ENCODE results near the gene GABRB2.

Gene GABRB2

GRCh38 chr5:161420521-161420920 lies 126.0 kb downstream of the GABRB2 start:
- no peaks in the 10 kb centered on the region for H3K36me3 ChIP-seq (ENCODE audit: control insufficient read depth, insufficient read depth, low read length)
- H3K27me3 ChIP-seq (replicated peaks; ENCODE audit: control insufficient read depth, insufficient read depth, low read length, poor library complexity, severe bottlenecking): no peaks in the 10 kb centered on the region
- no peaks in the 10 kb centered on the region for H3K9me3 ChIP-seq (ENCODE audit: control insufficient read depth, low read length)
- H3K4me3 ChIP-seq (ENCODE audit: insufficient read depth, low read depth, low read length, poor library complexity, severe bottlenecking): no peak overlapping the region
- no peak for DNase-seq
- H3K27ac ChIP-seq (ENCODE audit: insufficient read depth, low read length, poor library complexity, severe bottlenecking): no peak overlapping the region
- no peaks in the 10 kb centered on the region for H3K4me1 ChIP-seq (ENCODE audit: control insufficient read depth, insufficient read depth, low read length, poor library complexity, severe bottlenecking)

- Histone ChIP-seq H3K27me3 (replicated peaks; ENCODE audit: control insufficient read depth, insufficient read depth, low read length, poor library complexity, severe bottlenecking) (no peaks in the 10 kb centered on the region), H3K4me1 (ENCODE audit: control insufficient read depth, insufficient read depth, low read length, poor library complexity, severe bottlenecking) (no peaks in the 10 kb centered on the region), H3K27ac (ENCODE audit: insufficient read depth, low read length, poor library complexity, severe bottlenecking) (no peak overlapping the region), H3K9me3 (ENCODE audit: control insufficient read depth, low read length) (no peaks in the 10 kb centered on the region), H3K36me3 (ENCODE audit: control insufficient read depth, insufficient read depth, low read length) (no peaks in the 10 kb centered on the region), H3K4me3 (ENCODE audit: insufficient read depth, low read depth, low read length, poor library complexity, severe bottlenecking) (no peak overlapping the region)
- DNase-seq: no peak
Observed at GRCh38 chr5:161414896-161415295, 131.6 kb downstream of the GABRB2 start.

- Histone ChIP-seq H3K27ac (ENCODE audit: insufficient read depth, low read length, poor library complexity, severe bottlenecking) (no peak overlapping the region), H3K9me3 (ENCODE audit: control insufficient read depth, low read length) (no peaks in the 10 kb centered on the region), H3K36me3 (ENCODE audit: control insufficient read depth, insufficient read depth, low read length) (no peaks in the 10 kb centered on the region), H3K4me1 (ENCODE audit: control insufficient read depth, insufficient read depth, low read length, poor library complexity, severe bottlenecking) (no peaks in the 10 kb centered on the region), H3K4me3 (ENCODE audit: insufficient read depth, low read depth, low read length, poor library complexity, severe bottlenecking) (no peak overlapping the region), H3K27me3 (replicated peaks; ENCODE audit: control insufficient read depth, insufficient read depth, low read length, poor library complexity, severe bottlenecking) (no peaks in the 10 kb centered on the region)
- no peak for DNase-seq
Observed at GRCh38 chr5:161414037-161414436, 132.5 kb downstream of the GABRB2 start.

- DNase-seq: no peak
- no peaks in the 10 kb centered on the region for H3K9me3 ChIP-seq (ENCODE audit: control insufficient read depth, low read length)
- H3K27ac ChIP-seq (ENCODE audit: insufficient read depth, low read length, poor library complexity, severe bottlenecking): no peak overlapping the region
- no peak overlapping the region for H3K4me3 ChIP-seq (ENCODE audit: insufficient read depth, low read depth, low read length, poor library complexity, severe bottlenecking)
- no peaks in the 10 kb centered on the region for H3K36me3 ChIP-seq (ENCODE audit: control insufficient read depth, insufficient read depth, low read length)
- no peaks in the 10 kb centered on the region for H3K27me3 ChIP-seq (replicated peaks; ENCODE audit: control insufficient read depth, insufficient read depth, low read length, poor library complexity, severe bottlenecking)
- H3K4me1 ChIP-seq (ENCODE audit: control insufficient read depth, insufficient read depth, low read length, poor library complexity, severe bottlenecking): no peaks in the 10 kb centered on the region
Observed at GRCh38 chr5:161412792-161413191, 133.7 kb downstream of the GABRB2 start.

- H3K4me3 ChIP-seq (ENCODE audit: insufficient read depth, low read depth, low read length, poor library complexity, severe bottlenecking): no peak overlapping the region
- no peaks in the 10 kb centered on the region for H3K4me1 ChIP-seq (ENCODE audit: control insufficient read depth, insufficient read depth, low read length, poor library complexity, severe bottlenecking)
- H3K36me3 ChIP-seq (ENCODE audit: control insufficient read depth, insufficient read depth, low read length): no peaks in the 10 kb centered on the region
- no peaks in the 10 kb centered on the region for H3K27me3 ChIP-seq (replicated peaks; ENCODE audit: control insufficient read depth, insufficient read depth, low read length, poor library complexity, severe bottlenecking)
- H3K27ac ChIP-seq (ENCODE audit: insufficient read depth, low read length, poor library complexity, severe bottlenecking): no peak overlapping the region
- no peaks in the 10 kb centered on the region for H3K9me3 ChIP-seq (ENCODE audit: control insufficient read depth, low read length)
- DNase-seq: no peak
Observed at GRCh38 chr5:161411156-161411555, 135.4 kb downstream of the GABRB2 start.

- no peaks in the 10 kb centered on the region for H3K27me3 ChIP-seq (replicated peaks; ENCODE audit: control insufficient read depth, insufficient read depth, low read length, poor library complexity, severe bottlenecking)
- H3K36me3 ChIP-seq (ENCODE audit: control insufficient read depth, insufficient read depth, low read length): no peaks in the 10 kb centered on the region
- no peak overlapping the region for H3K4me3 ChIP-seq (ENCODE audit: insufficient read depth, low read depth, low read length, poor library complexity, severe bottlenecking)
- no peaks in the 10 kb centered on the region for H3K9me3 ChIP-seq (ENCODE audit: control insufficient read depth, low read length)
- no peaks in the 10 kb centered on the region for H3K4me1 ChIP-seq (ENCODE audit: control insufficient read depth, insufficient read depth, low read length, poor library complexity, severe bottlenecking)
- H3K27ac ChIP-seq (ENCODE audit: insufficient read depth, low read length, poor library complexity, severe bottlenecking): no peak overlapping the region
- DNase-seq: no peak
Observed at GRCh38 chr5:161410640-161411039, 135.9 kb downstream of the GABRB2 start.

GRCh38 chr5:161409471-161409870 lies 137.1 kb downstream of the GABRB2 start:
- Histone ChIP-seq H3K9me3 (ENCODE audit: control insufficient read depth, low read length) (no peaks in the 10 kb centered on the region), H3K4me1 (ENCODE audit: control insufficient read depth, insufficient read depth, low read length, poor library complexity, severe bottlenecking) (no peaks in the 10 kb centered on the region), H3K4me3 (ENCODE audit: insufficient read depth, low read depth, low read length, poor library complexity, severe bottlenecking) (no peak overlapping the region), H3K27me3 (replicated peaks; ENCODE audit: control insufficient read depth, insufficient read depth, low read length, poor library complexity, severe bottlenecking) (no peaks in the 10 kb centered on the region), H3K27ac (ENCODE audit: insufficient read depth, low read length, poor library complexity, severe bottlenecking) (no peak overlapping the region), H3K36me3 (ENCODE audit: control insufficient read depth, insufficient read depth, low read length) (no peaks in the 10 kb centered on the region)
- no peak for DNase-seq

- H3K9me3 ChIP-seq (ENCODE audit: control insufficient read depth, low read length): no peaks in the 10 kb centered on the region
- no peaks in the 10 kb centered on the region for H3K4me1 ChIP-seq (ENCODE audit: control insufficient read depth, insufficient read depth, low read length, poor library complexity, severe bottlenecking)
- no peaks in the 10 kb centered on the region for H3K27me3 ChIP-seq (replicated peaks; ENCODE audit: control insufficient read depth, insufficient read depth, low read length, poor library complexity, severe bottlenecking)
- no peak overlapping the region for H3K27ac ChIP-seq (ENCODE audit: insufficient read depth, low read length, poor library complexity, severe bottlenecking)
- H3K4me3 ChIP-seq (ENCODE audit: insufficient read depth, low read depth, low read length, poor library complexity, severe bottlenecking): no peak overlapping the region
- H3K36me3 ChIP-seq (ENCODE audit: control insufficient read depth, insufficient read depth, low read length): no peaks in the 10 kb centered on the region
- DNase-seq: no peak
Observed at GRCh38 chr5:161406880-161407279, 139.6 kb downstream of the GABRB2 start.

GRCh38 chr5:161403996-161404395 lies 142.5 kb downstream of the GABRB2 start:
- DNase-seq: no peak
- H3K27me3 ChIP-seq (replicated peaks; ENCODE audit: control insufficient read depth, insufficient read depth, low read length, poor library complexity, severe bottlenecking): no peaks in the 10 kb centered on the region

GRCh38 chr5:161403121-161403520 lies 143.4 kb downstream of the GABRB2 start:
- Histone ChIP-seq H3K27me3 (replicated peaks; ENCODE audit: control insufficient read depth, insufficient read depth, low read length, poor library complexity, severe bottlenecking) (no peaks in the 10 kb centered on the region), H3K4me1 (ENCODE audit: control insufficient read depth, insufficient read depth, low read length, poor library complexity, severe bottlenecking) (no peaks in the 10 kb centered on the region), H3K9me3 (ENCODE audit: control insufficient read depth, low read length) (no peaks in the 10 kb centered on the region), H3K36me3 (ENCODE audit: control insufficient read depth, insufficient read depth, low read length) (no peaks in the 10 kb centered on the region), H3K4me3 (ENCODE audit: insufficient read depth, low read depth, low read length, poor library complexity, severe bottlenecking) (no peak overlapping the region), H3K27ac (ENCODE audit: insufficient read depth, low read length, poor library complexity, severe bottlenecking) (no peak overlapping the region)
- DNase-seq: no peak

More at GRCh38 chr5:161403996-161404395, 142.5 kb downstream of the GABRB2 start:
- Histone ChIP-seq H3K4me3 (ENCODE audit: insufficient read depth, low read depth, low read length, poor library complexity, severe bottlenecking) (no peak overlapping the region), H3K4me1 (ENCODE audit: control insufficient read depth, insufficient read depth, low read length, poor library complexity, severe bottlenecking) (no peaks in the 10 kb centered on the region), H3K9me3 (ENCODE audit: control insufficient read depth, low read length) (no peaks in the 10 kb centered on the region), H3K27ac (ENCODE audit: insufficient read depth, low read length, poor library complexity, severe bottlenecking) (no peak overlapping the region), H3K36me3 (ENCODE audit: control insufficient read depth, insufficient read depth, low read length) (no peaks in the 10 kb centered on the region)

- no peak overlapping the region for H3K4me3 ChIP-seq (ENCODE audit: insufficient read depth, low read depth, low read length, poor library complexity, severe bottlenecking)
- no peaks in the 10 kb centered on the region for H3K36me3 ChIP-seq (ENCODE audit: control insufficient read depth, insufficient read depth, low read length)
- H3K27ac ChIP-seq (ENCODE audit: insufficient read depth, low read length, poor library complexity, severe bottlenecking): no peak overlapping the region
- H3K27me3 ChIP-seq (replicated peaks; ENCODE audit: control insufficient read depth, insufficient read depth, low read length, poor library complexity, severe bottlenecking): no peaks in the 10 kb centered on the region
- H3K9me3 ChIP-seq (ENCODE audit: control insufficient read depth, low read length): no peaks in the 10 kb centered on the region
- H3K4me1 ChIP-seq (ENCODE audit: control insufficient read depth, insufficient read depth, low read length, poor library complexity, severe bottlenecking): no peaks in the 10 kb centered on the region
- DNase-seq: no peak
Observed at GRCh38 chr5:161400583-161400982, 145.9 kb downstream of the GABRB2 start.

Data from effector memory CD4-positive, alpha-beta T cell (primary cell).